Measurements from ENCODE around the gene HAS3.

The HAS3 gene

GRCh38 chr16:69118468-69118867 is 13.0 kb downstream of the HAS3 start:
- no peak overlapping the region for H3K27ac ChIP-seq (ENCODE audit: low read depth, low read length)
- no peaks in the 10 kb centered on the region for H3K36me3 ChIP-seq (ENCODE audit: low read length)
- no peaks in the 10 kb centered on the region; the same call in 1 of the 2 replicates for H4K20me1 ChIP-seq (ENCODE audit: low read depth, low read length)
- H3K9me3 ChIP-seq (ENCODE audit: insufficient read depth, low read length): no peaks in the 10 kb centered on the region
- H3K9ac ChIP-seq (ENCODE audit: low read length): no peak overlapping the region
- H3F3A ChIP-seq (ENCODE audit: insufficient read depth): no peaks in the 10 kb centered on the region
- H3K4me2 ChIP-seq (ENCODE audit: low read depth, low read length, poor library complexity, severe bottlenecking): no peak overlapping the region
- no peak overlapping the region for H3K4me3 ChIP-seq (ENCODE audit: insufficient read depth, low read length, poor library complexity, severe bottlenecking)
- H3K79me2 ChIP-seq (ENCODE audit: insufficient read depth, low read length): peaks cover 10% of the 10 kb centered on the region
- no peaks in the 10 kb centered on the region for H3K27me3 ChIP-seq (ENCODE audit: low read length)
- no peaks in the 10 kb centered on the region for H3K9me2 ChIP-seq (replicated peaks; ENCODE audit: insufficient read depth, low read length)
- no peak overlapping the region for H2AFZ ChIP-seq (ENCODE audit: low read depth, low read length, severe bottlenecking)
- TF ChIP-seq CTCF (IDR thresholded peaks at IDR 0.05; ENCODE audit: insufficient read depth, low read length, poor library complexity, severe bottlenecking) (no peak), EZH2phosphoT487 (conservative IDR thresholded peaks at IDR 0.05; ENCODE audit: low read length) (no peak)

GRCh38 chr16:69118994-69119393 is 13.5 kb downstream of the HAS3 start:
- no peaks in the 10 kb centered on the region for H3K36me3 ChIP-seq (ENCODE audit: low read length)
- H3K9me3 ChIP-seq (ENCODE audit: insufficient read depth, low read length): no peaks in the 10 kb centered on the region
- no peaks in the 10 kb centered on the region for H3K9me2 ChIP-seq (replicated peaks; ENCODE audit: insufficient read depth, low read length)
- peaks cover 15% of the 10 kb centered on the region for H3K79me2 ChIP-seq (ENCODE audit: insufficient read depth, low read length)
- no peak overlapping the region for H3K4me2 ChIP-seq (ENCODE audit: low read depth, low read length, poor library complexity, severe bottlenecking)
- H3K27me3 ChIP-seq (ENCODE audit: low read length): no peaks in the 10 kb centered on the region
- no peak overlapping the region for H3K4me3 ChIP-seq (ENCODE audit: insufficient read depth, low read length, poor library complexity, severe bottlenecking)
- no peak overlapping the region for H3K9ac ChIP-seq (ENCODE audit: low read length)
- H4K20me1 ChIP-seq (ENCODE audit: low read depth, low read length): no peaks in the 10 kb centered on the region; the same call in 1 of the 2 replicates
- no peak overlapping the region for H2AFZ ChIP-seq (ENCODE audit: low read depth, low read length, severe bottlenecking)
- no peaks in the 10 kb centered on the region; the same call in 1 of the 2 replicates for H3F3A ChIP-seq (ENCODE audit: insufficient read depth)
- no peak overlapping the region for H3K27ac ChIP-seq (ENCODE audit: low read depth, low read length)
- TF ChIP-seq CTCF (IDR thresholded peaks at IDR 0.05; ENCODE audit: insufficient read depth, low read length, poor library complexity, severe bottlenecking): no peak
- no peak for TF ChIP-seq EZH2phosphoT487 (conservative IDR thresholded peaks at IDR 0.05; ENCODE audit: low read length)

GRCh38 chr16:69119536-69119935 is 14.1 kb downstream of the HAS3 start:
- Histone ChIP-seq H2AFZ (ENCODE audit: low read depth, low read length, severe bottlenecking) (no peak overlapping the region), H3K36me3 (ENCODE audit: low read length) (no peaks in the 10 kb centered on the region), H4K20me1 (ENCODE audit: low read depth, low read length) (no peaks in the 10 kb centered on the region; the same call in 1 of the 2 replicates), H3K9ac (ENCODE audit: low read length) (no peak overlapping the region), H3K79me2 (ENCODE audit: insufficient read depth, low read length) (peaks cover 15% of the 10 kb centered on the region), H3K4me2 (ENCODE audit: low read depth, low read length, poor library complexity, severe bottlenecking) (no peak overlapping the region), H3K4me3 (ENCODE audit: insufficient read depth, low read length, poor library complexity, severe bottlenecking) (no peak overlapping the region), H3K27ac (ENCODE audit: low read depth, low read length) (no peak overlapping the region), H3K9me3 (ENCODE audit: insufficient read depth, low read length) (no peaks in the 10 kb centered on the region), H3K9me2 (replicated peaks; ENCODE audit: insufficient read depth, low read length) (no peaks in the 10 kb centered on the region), H3F3A (ENCODE audit: insufficient read depth) (peaks cover 5% of the 10 kb centered on the region; the same call in 1 of the 2 replicates), H3K27me3 (ENCODE audit: low read length) (no peaks in the 10 kb centered on the region)
- TF ChIP-seq EZH2phosphoT487 (conservative IDR thresholded peaks at IDR 0.05; ENCODE audit: low read length): no peak
- TF ChIP-seq CTCF (IDR thresholded peaks at IDR 0.05; ENCODE audit: insufficient read depth, low read length, poor library complexity, severe bottlenecking): no peak

All from SU-DHL-6 (cell line).